OCI-LY7 (cell line): Measurements from ENCODE around the gene GZF1.

Experiments used
- EZH2phosphoT487 ChIP-seq: fragments of 200-600 bp; sonication (generic); IDR thresholded peaks from 2 replicates; pipeline ENCODE4 v1.6.1; 2018; ENCODE audit warnings: low read depth, borderline replicate concordance, mild to moderate bottlenecking, mixed run types, antibody characterized with exemption, low read length, moderate library complexity, mixed read lengths
- TF ChIP-seq, protein P1 (sequence below): fragments of 200-600 bp; sonication (generic); conservative IDR thresholded peaks from 2 replicates; pipeline ENCODE4 v1.5.1; 2014; ENCODE audit warnings: mild to moderate bottlenecking, antibody characterized with exemption, low read length, moderate library complexity, mixed read lengths

- TF ChIP-seq, protein P1, sequence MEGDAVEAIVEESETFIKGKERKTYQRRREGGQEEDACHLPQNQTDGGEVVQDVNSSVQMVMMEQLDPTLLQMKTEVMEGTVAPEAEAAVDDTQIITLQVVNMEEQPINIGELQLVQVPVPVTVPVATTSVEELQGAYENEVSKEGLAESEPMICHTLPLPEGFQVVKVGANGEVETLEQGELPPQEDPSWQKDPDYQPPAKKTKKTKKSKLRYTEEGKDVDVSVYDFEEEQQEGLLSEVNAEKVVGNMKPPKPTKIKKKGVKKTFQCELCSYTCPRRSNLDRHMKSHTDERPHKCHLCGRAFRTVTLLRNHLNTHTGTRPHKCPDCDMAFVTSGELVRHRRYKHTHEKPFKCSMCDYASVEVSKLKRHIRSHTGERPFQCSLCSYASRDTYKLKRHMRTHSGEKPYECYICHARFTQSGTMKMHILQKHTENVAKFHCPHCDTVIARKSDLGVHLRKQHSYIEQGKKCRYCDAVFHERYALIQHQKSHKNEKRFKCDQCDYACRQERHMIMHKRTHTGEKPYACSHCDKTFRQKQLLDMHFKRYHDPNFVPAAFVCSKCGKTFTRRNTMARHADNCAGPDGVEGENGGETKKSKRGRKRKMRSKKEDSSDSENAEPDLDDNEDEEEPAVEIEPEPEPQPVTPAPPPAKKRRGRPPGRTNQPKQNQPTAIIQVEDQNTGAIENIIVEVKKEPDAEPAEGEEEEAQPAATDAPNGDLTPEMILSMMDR, result no peak
- TF ChIP-seq EZH2phosphoT487, result no peak
Observed at GRCh38 chr20:23419995-23420901, 58.3 kb downstream of the GZF1 start.
